Testis (tissue), 3 donors: ENCODE measurements around the gene LTBP1. TPM values are rescaled to one million over a fixed set of nuclear protein-coding genes. Genes with fewer than 3 reads are reported as not detected.

Experiments used
- DNase-seq: peaks from one replicate; pipeline ENCODE4 v3.0.0-alpha.2; 2019
- H3K27ac ChIP-seq, 2 donors: fragments of 200-600 bp; sonication (generic); one replicate each; pipeline ENCODE4 v1.5.1; 2019
- H3K27me3 ChIP-seq: fragments of 200-600 bp; sonication (generic); one replicate; pipeline ENCODE4 v1.5.1; 2019
- H3K36me3 ChIP-seq: fragments of 200-600 bp; sonication (generic); one replicate; pipeline ENCODE4 v1.5.1; 2017; ENCODE audit warnings: low read depth; ENCODE audit errors: missing control alignments
- H3K4me1 ChIP-seq: fragments of 200-600 bp; sonication (generic); one replicate; pipeline ENCODE4 v1.5.1; 2019
- H3K4me3 ChIP-seq, 2 donors: fragments of 200-600 bp; sonication (generic); one replicate each; pipeline ENCODE4 v1.5.1; 2017 to 2019
- H3K9me3 ChIP-seq: fragments of 200-600 bp; sonication (generic); one replicate; pipeline ENCODE4 v1.5.1; 2017
- CTCF ChIP-seq, 3 experiments: fragments of 450-650 bp in 2 of 3; fragments of 200-600 bp in 1 of 3; sonication (generic) in 1 of 3; IDR thresholded peaks; one replicate each; pipeline ENCODE4 v1.5.1; 2016 to 2019; ENCODE audit warnings: antibody characterized with exemption in 3 of 3, mild to moderate bottlenecking in 2 of 3, moderate library complexity in 1 of 3
- POLR2A ChIP-seq: fragments of 450-650 bp; IDR thresholded peaks from one replicate; pipeline ENCODE4 v1.6.1; 2017; ENCODE audit warnings: antibody characterized with exemption, mild to moderate bottlenecking, moderate library complexity
- WGBS, 2 donors: methylation state at CpG; one replicate each; pipeline ENCODE4 v1.1.5; 2018; 5-methylcytosine and 5-hydroxymethylcytosine counted together
- intact Hi-C: fragments of 100-400 bp; cut with DNase I; formaldehyde crosslinking; loops from one replicate; pipeline ENCODE4 v1.15.1; 2023; ENCODE audit warnings: low total_unique reads
- polyA plus RNA-seq: library from polyadenylated mRNA; stranded (reverse); fragments of 350-450 nt; fragmentation: Illumina TruSeq; extraction: RNeasy Lipid Tissue Mini Kit (QIAGEN cat#74804); gene quantifications from one replicate; pipeline ENCODE4 v1.2.3, GENCODE V29; 2014; ENCODE audit warnings: low read depth, low replicate concordance; ENCODE audit not compliant: insufficient read depth
- total RNA-seq, 2 donors: library from RNA; depleted of rRNA; stranded (reverse); fragments of >200 nt; gene quantifications; one replicate each; pipeline ENCODE4 v1.2.3, GENCODE V29; 2016

The LTBP1 gene
- total and polyA plus RNA-seq, 3 donors from 2014 or later = 39.6 to 51.5 (median 44.0) TPM

- Histone ChIP-seq H3K36me3 (no peaks in the 10 kb centered on the region), H3K27me3 (no peaks in the 10 kb centered on the region), H3K27ac (no peak overlapping the region), H3K4me3 (no peak overlapping the region), H3K9me3 (no peaks in the 10 kb centered on the region), H3K4me1 (no peaks in the 10 kb centered on the region)
- intact Hi-C loops = no loop called here
- TF ChIP-seq POLR2A = no peak
- TF ChIP-seq CTCF (IDR thresholded peaks at IDR 0.05) = no peak
- WGBS, 2 donors = 80 to 100% methylated on average over 1 of the region's 1 CpG
- no peak for DNase-seq
Measured at GRCh38 chr2:33085646-33086045, 138.9 kb downstream of the LTBP1 start.

- intact Hi-C loops = no loop called here
- TF ChIP-seq CTCF (IDR thresholded peaks at IDR 0.05) (no peak), POLR2A (no peak)
Measured at GRCh38 chr2:33086400-33087015, 139.8 kb downstream of the LTBP1 start.

GRCh38 chr2:33090553-33091134, 143.9 kb downstream of the LTBP1 start:
- WGBS, 2 donors = 93 to 94% methylated on average over 4 of the region's 4 CpGs
- no peak for DNase-seq

More at GRCh38 chr2:33086400-33087015, 139.8 kb downstream of the LTBP1 start:
- H3K27ac ChIP-seq = no peak overlapping the region
- WGBS, 2 donors = 37 to 49% methylated on average over 9 of the region's 9 CpGs
- DNase-seq = no peak
- H3K4me3 ChIP-seq = no peak overlapping the region
- no peaks in the 10 kb centered on the region for H3K4me1 ChIP-seq
- H3K27me3 ChIP-seq = no peaks in the 10 kb centered on the region
- no peaks in the 10 kb centered on the region for H3K9me3 ChIP-seq
- no peaks in the 10 kb centered on the region for H3K36me3 ChIP-seq

GRCh38 chr2:33091541-33092123, 144.9 kb downstream of the LTBP1 start:
- Histone ChIP-seq H3K27me3 (no peaks in the 10 kb centered on the region), H3K4me3 (no peak overlapping the region), H3K36me3 (no peaks in the 10 kb centered on the region), H3K4me1 (no peaks in the 10 kb centered on the region), H3K9me3 (no peaks in the 10 kb centered on the region), H3K27ac (peak overlapping the region in 1 of 2 donors; percentile 67)
- intact Hi-C loops = no loop called here
- 62 to 69% methylated on average over 5 of the region's 5 CpGs for WGBS, 2 donors
- TF ChIP-seq POLR2A (no peak), CTCF (IDR thresholded peaks at IDR 0.05) (no peak)
- no peak for DNase-seq

More at GRCh38 chr2:33090553-33091134, 143.9 kb downstream of the LTBP1 start:
- Histone ChIP-seq H3K9me3 (no peaks in the 10 kb centered on the region), H3K27ac (no peak overlapping the region), H3K4me1 (no peaks in the 10 kb centered on the region), H3K4me3 (no peak overlapping the region), H3K36me3 (no peaks in the 10 kb centered on the region), H3K27me3 (no peaks in the 10 kb centered on the region)
- TF ChIP-seq POLR2A (no peak), CTCF (IDR thresholded peaks at IDR 0.05) (no peak)
- intact Hi-C loops = no loop called here
